CD4-positive, alpha-beta T cell treated with Interferon alpha-2 for 1 hour (primary cell): Measurements from ENCODE around the gene ADGRD1.

Source experiments
- DNase-seq, 2 donors: peaks; one replicate each; pipeline ENCODE4 v3.0.0-alpha.2; 2020 to 2022

The ADGRD1 gene

DNA sequence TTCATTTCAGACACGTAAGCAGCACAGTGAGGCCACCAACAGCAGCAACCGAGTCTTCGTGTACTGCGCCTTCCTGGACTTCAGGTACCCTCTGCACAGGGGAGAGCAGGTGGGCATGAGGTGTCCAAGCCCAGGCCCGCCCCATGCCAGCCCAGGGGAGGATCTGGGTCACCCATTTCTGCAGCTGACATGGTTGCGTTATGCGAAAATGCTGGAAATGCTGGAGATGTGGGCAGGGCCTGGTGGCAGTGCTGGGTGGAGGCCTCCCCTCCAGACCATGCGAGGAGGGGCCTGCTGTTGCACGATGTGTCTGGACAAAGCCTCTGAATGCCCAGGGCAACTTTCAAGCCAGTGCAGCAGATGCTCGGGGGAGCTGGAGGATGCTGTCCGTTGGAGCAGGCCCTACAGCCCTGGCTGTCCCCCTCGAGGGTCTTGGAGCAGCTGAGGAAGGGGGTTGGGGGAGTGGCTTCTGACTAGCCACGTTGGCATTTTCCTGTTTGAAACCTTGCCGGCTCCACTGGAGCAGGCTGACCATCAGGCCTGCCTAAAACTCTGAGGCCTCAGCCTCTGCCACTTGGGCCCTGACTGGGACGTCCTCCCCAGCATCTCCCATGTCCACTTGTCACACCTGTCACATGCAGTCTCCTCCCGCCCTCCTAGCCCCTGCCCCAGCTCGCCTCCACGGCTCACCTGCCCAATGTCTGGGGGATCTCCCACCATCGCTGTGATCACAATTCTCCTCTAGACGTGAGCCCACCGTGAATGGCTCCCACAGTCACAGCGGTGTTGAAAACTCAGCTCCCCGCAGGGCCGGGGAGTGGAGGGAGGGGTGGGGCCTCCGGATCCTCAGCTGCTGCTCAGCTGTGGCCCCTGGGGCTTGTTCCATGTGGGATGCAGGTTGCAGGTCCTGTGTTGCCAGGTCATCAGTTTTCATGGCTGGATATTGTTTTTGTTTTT lies 123.4 kb downstream of the ADGRD1 start:
- DNase-seq = no peak

DNA sequence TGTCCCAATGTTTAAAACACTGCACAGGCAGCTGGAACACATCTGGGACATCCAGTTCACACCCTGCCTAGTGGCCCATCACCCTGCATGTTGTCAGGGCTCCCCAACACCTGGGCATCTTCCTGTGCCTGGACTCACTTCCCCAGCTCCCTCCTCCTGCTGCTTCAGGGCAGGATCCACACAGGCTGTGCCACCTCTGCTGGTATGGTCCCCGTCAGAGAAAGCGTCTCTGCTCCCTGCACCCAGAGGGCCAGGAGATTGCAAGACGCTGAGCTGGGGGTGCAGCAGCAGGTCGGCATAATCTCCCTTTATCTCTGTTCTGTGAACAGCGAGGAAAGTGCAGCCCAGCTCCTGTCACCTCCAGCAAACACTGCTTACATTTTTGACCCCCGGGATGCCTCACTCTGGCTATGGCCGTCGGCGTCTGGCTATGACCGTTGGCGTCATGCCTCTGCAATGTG lies 124.3 kb downstream of the ADGRD1 start:
- no peak for DNase-seq

DNA sequence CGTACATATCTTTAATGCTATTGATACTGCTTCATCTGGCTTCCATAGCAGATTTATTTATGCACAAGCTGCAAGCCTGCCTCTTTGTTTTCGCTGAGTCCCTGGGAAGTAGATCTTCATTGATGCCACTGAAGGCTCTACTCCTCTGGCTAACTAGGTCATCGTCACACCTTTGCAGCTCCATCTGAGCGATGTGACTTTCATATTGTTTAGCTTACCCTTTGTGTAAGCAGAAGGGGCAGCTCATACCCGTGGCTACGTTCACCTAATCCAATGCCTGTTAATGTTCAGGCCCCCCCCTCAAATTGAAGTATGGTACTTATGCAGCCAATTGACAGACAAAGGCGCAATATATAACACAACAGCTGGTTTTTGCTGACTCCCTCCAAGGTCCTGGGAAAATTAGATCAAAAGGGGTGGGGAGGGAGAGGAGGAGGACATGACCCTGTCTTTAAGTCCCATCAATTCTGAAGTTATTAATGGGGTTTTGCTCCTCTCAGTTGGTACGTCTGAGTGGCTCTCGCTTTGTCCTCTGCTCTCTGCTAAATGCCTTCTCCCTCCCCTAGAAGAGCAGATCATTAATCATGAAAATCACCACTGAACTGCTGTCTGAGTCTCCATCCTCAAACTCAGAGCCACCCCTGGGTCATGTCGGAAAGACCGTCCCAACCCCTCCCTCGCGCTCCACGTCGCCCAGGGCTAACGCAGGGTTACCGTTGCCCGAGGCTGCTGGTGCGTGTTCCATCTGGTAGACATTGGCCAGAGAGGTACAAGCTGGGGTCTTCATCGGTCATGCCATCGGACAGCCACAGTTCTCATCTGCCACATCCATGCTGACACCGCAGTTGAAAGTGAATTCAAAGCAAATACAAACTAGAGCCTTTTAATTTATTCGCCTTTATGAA lies 128.8 kb downstream of the ADGRD1 start:
- DNase-seq = no peak

DNA sequence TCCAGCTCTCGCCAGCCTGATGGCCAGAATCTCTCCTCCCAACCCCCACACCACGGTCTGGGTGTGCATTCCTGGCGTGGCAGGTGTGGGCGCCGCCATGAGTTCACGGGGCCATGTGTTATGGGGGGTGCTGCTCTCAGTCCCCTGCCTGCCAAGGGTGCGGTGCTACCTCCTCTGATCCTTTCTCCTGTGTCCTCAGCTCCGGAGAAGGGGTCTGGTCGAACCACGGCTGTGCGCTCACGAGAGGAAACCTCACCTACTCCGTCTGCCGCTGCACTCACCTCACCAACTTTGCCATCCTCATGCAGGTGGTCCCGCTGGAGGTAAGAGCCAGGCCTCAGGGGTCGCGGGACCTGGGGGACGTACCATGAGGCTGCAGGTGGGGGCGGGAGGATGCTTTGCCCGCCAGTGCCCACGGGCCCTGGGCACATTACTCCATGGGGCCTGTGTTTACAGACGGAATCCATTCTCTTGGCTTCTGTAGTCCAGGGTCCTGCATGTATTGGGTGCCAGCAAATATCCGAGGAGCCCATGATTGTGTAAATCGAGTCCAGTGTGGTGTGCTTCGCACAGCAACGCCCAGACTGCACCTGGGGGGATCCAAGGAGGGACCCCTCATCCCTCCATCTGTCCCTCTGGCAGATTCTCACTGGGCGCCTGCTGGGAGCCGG lies 130.8 kb downstream of the ADGRD1 start:
- no peak for DNase-seq

DNA sequence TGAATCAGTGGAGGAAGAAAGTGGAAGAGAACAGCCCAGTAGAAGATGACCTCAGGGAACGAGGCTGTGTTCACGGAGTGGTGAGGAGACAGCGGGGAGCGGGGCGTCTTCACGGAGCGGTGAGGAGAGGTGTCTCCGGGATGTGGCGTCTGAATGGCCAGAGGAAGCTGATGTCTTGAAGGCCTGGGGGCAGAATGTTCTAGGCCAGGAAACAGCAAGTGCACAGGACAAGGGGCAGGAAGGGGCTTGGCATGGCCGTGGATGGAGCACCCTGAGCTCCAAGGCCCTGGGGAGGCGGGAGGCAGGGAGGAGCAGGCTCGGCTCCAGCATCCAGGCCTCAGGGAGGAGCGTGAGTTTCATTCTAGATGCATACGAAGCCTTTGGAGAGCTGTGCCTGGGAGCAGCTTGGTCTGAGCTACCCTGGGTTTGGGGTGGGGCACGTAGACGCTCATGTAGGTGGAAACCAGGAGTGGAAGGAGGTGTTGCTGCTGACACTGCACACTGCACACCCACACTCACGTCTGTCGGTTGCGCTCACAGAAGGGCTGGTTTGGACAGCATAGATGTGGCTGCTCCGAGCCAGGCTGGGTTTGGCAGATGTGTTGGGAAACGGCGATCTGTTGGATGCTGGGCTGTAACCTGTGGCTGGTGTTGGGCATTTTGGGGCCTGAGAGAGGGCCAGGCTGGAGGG lies 131.6 kb downstream of the ADGRD1 start:
- DNase-seq = no peak

DNA sequence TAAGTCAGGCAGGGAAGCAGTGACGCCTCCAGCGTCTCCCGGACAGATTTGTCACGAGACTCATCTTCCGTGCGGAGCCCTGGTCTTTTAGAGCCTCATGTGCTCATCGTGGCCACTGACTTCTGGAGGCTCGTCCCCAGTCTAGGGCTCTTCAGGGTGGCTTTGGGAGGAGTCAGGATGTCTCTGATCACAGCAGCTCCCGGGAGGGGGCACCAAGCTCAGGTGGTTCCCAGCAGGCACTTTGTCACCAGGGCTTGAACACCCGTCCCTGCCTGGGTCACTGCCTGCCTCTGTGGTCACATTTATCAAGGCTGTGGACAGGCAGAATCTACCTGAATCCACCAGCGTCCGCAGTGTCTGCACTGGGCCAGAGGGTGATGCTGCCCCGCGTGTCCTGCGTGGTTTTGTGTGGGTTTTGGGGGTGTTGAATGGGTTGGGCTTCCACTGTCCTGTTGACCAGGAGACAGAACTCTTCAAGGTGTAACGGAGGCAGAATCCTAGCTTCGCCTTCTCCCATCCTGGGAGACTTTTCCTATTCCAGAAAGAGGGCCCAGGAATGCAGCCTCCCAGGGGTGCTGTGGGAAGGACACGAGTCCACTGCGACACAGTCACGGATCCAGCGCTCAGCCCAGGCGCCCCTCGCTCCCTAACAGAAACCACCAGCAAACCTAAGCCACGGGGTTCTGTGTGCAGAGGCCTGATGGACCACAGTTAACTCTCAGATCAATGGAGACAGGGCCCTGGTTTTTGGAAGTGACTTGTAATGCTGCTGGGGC lies 132.3 kb downstream of the ADGRD1 start:
- DNase-seq = no peak

DNA sequence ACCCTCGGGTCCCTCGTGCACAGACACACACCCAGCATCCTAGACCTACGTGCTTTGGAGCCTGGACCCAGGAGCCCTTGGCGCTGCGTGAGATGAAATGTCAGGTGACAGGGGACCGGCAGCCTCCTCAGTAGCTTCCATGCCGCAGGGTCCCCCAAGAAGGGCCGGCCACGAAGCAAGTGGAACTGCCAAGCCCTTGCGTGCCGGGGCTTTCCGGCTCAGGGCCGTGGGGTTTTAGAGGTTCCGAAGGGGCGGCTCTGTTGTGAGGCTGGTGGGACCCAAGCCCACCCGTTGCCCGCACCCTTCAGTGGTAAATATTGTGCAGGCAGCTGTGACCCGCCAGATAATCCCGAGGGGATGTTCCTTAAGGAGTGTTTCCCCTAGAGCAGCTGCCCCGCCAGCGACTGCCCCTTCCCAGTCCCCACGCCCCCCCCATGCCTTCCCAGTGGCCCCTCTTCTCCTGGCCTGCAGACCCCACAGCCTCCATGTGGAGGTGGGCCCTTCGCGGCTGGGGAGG lies 133.7 kb downstream of the ADGRD1 start:
- DNase-seq = no peak

DNA sequence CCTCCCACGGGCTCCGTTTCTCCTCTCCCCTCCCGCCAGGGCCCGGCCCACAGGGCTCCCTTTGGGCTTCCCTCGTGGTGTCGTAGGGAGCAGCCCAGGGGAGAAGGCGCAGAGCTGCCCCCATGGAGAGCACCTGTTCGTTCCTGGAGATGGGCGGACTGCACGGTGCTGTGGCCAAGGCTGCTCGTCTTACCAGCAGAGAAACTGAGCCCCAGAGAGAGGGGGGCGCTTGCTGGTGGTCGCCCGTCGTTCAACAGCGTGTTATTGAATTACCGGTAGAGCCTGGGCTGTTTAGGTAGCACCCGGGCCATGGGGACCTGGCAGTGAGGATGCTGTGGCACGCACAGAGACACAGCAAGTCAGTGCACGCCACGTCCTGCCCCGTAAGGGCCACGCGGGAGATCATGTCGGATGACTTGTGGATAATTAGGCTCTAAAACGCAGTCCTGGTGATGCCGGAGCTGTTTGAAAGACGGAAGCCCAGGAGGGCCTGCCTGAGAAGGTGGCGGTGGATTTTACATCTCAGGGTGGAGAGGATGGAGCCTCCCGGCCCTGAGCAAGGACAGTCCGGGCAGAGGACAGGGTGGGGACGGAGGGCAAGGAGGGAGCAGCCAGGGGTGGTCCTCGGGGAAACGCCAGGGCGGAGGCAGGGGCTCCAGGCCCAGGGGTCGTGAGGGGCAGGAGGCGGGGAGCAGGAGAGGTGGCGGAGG lies 134.4 kb downstream of the ADGRD1 start:
- no peak for DNase-seq

DNA sequence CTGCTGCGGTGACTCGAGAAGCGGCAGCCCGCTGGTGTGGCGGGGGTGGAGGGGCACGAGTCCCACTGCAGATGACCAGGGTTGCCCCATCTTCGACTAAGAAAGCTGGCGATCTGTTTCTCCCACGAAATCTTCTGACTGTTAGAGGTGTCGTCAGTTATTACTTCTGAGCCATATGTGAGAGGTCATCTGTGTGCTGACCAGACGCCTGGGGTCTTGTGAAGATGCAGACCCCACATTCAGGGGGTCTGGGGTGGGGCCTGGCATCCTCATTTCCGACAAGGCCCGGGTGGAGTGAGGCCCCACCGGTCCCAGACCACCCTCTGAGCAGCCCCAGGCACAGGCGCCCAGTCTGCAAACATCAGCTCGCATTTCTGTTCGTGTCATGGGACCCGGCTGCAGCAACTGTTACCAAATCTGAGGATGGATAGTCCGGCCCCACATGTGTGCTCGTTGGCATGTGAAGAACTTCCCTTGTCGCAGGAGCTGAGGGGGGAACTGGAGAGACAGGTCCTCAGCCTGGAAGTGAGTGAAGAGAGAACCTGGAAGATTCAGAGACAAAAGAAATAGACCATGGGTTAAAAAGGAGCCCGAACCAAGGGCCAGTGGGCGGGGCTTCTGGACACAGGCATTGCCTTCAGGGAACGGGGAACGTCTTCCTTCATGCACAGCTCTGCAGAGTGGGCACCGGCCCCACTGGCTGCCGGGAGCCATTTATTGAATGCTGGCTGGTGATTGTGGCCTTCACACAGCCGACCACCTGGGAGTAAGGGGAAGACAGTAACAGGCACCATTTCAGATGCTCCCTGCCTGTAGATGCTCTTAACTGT lies 135.2 kb downstream of the ADGRD1 start:
- no peak for DNase-seq

DNA sequence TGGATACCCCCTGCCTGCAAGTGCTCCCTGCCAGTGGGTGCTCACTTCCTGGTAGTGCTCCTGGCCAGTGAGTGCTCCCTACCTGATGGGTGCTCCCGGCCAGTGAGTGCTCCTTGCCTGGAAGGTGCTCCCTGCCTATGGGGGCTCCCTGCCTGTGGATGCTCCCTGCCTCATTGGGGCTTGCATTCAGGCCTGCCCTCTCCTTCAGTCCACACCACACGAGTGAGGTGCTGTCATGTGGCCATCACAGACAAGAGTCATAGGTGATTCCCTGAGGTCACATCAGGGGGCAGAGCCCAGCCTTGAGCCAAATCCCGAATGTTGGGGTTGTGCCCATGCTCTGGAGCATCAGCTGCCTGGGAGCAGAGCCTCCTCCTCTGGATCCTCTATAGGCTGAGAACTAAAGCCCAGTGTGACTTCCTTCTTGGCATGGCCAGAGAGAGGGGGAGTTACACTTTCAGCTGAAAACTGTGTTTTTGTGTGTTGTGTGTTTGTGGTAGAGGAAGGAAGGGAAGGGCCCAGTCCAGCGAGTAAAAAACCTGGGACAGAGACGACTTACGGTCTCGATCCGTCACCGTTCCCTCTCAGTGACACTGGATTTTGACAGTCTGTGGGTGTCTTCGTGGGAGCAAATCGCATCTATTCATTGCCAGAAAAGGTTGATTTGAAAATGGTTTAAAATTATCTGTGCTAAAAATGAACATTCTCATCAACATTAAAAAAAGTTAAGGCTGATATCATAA lies 136.0 kb downstream of the ADGRD1 start:
- no peak for DNase-seq

DNA sequence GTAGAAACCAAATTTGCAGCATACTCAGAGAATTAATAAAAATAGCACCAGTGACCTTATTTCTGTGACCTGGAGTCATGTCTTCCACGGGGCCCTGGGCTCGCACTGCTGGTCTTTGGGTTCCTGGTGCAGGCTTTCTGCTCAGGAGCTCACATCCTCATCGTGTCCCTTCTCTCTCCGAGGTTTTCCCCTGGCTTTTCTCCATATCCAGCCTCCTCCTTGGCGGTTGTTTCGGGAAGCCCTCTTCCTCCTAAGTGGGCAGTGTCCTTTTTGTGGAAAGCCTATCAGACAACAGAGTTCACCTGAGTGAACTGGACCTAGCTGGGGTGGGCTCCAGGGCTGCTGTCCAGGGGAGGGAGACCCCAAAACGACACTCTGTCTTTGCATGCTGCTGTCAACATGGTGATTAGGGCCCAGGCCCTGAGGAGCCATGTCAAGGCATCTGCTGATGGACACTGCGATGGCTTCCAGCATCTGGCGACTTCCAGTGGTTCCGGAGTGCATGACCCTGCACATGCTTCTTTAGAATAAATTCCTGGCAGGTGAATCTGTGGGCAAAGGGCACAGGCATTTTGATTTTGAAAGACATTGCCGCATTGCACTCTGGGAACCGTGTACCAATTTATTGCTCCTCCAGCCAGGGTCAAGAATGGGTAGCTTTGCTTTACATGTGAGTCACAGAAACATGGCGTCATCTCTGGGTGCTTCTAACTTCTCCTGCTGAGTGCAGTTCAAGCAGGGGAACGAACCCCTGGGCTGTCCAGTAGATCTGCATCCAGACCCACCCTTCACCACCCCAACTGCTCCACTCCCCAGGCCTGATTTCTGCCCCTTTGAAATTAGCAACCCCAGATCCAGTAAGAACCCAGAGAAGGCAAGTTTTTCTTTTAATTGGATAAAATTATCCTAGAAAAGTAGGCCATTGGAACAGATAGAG lies 136.8 kb downstream of the ADGRD1 start:
- no peak for DNase-seq

DNA sequence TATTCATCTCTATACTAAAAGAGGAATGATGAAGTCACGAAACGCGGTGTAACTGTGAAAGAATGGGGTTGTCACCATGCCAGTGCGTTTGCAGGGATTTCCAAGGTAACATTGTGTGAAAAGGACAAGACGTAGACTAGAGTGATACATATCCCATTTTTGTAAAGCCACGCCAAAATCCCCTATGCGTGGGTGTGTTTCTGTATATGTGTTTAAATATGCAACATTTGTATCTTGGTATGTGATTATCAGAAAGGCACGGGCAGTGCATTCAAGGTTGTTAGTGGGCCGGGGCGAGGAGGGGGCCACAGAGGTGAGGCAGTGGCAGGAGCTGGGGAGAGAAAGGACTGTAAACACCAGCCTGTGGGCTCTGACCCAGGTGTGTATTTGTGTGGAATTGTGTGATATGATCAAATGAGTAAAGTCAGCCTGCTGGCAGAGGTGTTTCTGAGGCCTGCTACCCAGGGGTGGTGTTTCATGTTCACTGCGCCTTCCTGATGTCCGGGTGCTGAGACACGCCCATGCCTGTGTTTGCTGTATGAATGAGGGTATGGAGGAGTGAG lies 137.8 kb downstream of the ADGRD1 start:
- DNase-seq = no peak

DNA sequence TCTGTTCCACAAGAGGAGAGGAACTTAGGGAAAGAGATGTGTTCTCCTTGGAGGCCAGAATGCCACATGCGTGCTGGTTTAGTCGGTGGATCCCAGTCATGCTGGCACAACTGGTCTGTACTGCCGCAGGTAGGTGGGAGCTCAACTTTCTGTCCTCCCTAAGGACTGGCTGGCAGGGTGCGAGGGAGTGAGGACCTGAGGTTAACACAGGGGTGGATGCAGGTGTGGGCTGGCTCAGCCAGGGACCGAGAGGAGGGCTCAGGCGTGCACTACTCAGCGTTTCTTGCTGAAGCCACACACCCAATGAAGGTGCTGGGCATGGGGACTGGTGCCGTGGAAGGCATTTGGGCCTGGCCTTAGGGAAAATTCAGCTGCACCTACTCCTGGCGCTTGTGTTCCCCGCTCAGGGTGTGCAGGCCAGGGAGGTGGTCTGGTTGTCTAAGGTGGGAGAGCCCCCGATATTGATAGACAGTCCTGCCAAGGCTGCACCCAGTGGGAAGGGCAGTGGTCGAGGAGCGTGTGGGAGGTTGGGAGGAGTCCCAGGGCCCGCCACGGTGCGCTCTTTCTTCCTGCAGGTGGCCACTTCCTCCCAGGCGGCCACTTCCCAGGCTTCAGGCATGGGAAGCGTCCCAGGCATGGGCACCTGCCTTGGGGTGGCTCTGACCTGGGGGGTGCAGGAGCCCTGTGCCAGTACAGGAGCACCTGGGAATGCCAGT lies 138.4 kb downstream of the ADGRD1 start:
- no peak for DNase-seq

DNA sequence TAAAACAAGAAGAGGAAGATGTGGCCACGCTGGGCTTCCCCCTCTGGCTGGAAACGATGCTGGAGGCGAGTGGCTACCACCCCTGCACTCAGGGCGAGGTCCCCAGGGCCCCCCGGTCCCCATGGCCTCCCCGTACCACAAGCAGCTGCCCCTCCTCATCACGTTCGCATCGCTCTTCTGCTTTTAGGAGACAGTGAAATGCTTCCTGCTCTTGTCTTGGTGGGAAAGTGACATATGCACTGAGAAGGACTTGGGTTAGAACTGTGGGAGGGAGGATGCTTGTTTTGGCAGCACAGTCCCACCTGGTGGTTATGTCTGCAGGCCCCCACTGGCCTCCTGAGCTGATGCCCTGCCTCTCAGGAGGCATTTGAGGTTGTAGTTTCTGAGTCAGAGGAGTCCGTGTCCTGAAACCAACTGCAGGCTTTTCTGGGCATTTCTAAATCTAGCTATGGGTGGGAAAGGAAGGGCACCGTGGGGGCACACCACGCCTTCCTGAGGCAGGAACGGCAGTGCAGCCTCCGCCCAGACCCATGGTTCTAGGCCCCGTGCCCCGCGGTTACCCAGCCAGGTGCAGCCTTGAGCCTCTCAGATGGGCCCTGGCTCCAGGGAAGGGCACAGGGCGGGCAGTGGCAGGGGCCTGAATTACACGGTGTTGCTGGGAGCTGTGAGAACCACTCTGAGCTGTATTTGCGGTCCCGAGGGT lies 139.3 kb downstream of the ADGRD1 start:
- DNase-seq = peak in 1 of 2 donors; percentile 13

DNA sequence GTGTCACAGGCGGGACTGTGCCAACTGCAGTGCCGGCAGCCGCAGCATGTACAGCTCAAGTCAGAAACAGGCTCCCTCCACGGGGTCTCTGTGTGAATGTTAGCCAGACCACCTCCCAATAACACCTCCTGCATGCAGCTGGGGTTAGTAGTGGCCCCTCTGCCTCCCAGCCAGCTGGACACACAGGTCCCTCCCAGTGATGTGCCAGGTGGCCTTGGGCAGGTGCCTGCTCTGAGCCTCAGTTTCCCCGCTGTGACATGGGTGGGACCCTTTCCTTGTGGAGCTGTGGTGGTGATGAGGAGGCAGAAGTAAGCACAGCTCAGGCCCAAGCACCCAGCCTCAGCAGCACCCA lies 139.9 kb downstream of the ADGRD1 start:
- no peak for DNase-seq
